ENCODE measurements around the gene LRRTM4.

DNA sequence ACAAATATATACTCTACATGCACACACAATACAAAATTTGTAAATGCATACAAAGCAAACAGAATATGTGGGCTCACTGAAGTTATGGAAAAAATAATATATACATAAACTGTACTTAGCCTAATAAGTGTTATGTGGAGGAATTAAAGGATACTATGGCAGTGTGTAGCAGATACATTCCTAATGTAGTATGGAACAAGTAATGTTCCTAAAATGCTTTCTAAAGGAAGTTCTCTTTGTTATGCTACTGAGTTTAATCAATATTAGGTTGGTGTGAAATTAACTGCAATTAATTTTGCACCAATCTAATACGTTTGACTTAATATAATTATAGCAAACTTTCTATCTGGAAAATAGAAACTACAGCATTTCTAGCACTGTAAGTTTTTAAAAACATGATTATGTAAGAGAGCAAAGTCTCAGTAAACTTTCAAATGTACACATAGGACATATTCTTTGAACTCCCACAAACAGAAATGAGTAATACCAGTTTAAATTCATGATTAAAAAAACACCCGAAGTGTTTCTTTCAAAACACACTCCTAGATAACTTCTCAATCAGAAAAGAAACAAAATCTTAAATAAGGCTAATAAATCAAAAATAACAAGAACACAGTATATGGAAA is 331.3 kb downstream of the LRRTM4 start:
- TF ChIP-seq, protein P1, sequence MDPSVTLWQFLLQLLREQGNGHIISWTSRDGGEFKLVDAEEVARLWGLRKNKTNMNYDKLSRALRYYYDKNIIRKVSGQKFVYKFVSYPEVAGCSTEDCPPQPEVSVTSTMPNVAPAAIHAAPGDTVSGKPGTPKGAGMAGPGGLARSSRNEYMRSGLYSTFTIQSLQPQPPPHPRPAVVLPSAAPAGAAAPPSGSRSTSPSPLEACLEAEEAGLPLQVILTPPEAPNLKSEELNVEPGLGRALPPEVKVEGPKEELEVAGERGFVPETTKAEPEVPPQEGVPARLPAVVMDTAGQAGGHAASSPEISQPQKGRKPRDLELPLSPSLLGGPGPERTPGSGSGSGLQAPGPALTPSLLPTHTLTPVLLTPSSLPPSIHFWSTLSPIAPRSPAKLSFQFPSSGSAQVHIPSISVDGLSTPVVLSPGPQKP (IDR thresholded peaks at IDR 0.05; ENCODE audit: low read depth, low read length): no peak
- TF ChIP-seq, protein P2, sequence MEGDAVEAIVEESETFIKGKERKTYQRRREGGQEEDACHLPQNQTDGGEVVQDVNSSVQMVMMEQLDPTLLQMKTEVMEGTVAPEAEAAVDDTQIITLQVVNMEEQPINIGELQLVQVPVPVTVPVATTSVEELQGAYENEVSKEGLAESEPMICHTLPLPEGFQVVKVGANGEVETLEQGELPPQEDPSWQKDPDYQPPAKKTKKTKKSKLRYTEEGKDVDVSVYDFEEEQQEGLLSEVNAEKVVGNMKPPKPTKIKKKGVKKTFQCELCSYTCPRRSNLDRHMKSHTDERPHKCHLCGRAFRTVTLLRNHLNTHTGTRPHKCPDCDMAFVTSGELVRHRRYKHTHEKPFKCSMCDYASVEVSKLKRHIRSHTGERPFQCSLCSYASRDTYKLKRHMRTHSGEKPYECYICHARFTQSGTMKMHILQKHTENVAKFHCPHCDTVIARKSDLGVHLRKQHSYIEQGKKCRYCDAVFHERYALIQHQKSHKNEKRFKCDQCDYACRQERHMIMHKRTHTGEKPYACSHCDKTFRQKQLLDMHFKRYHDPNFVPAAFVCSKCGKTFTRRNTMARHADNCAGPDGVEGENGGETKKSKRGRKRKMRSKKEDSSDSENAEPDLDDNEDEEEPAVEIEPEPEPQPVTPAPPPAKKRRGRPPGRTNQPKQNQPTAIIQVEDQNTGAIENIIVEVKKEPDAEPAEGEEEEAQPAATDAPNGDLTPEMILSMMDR (IDR thresholded peaks at IDR 0.05): no peak
- TF ChIP-seq PHF8 (IDR thresholded peaks at IDR 0.05; ENCODE audit: borderline replicate concordance, low read depth) (no peak), POLR2A (IDR thresholded peaks at IDR 0.05; ENCODE audit: low read length) (no peak), JUN (IDR thresholded peaks at IDR 0.05) (no peak), RAD21 (conservative IDR thresholded peaks at IDR 0.05 in 1 of 2, IDR thresholded peaks at IDR 0.05 in 1 of 2) (no peak), EP300 (IDR thresholded peaks at IDR 0.05) (no peak), NFE2L2 (conservative IDR thresholded peaks at IDR 0.05; ENCODE audit: low read length) (no peak)
- TF ChIP-seq, protein P3, sequence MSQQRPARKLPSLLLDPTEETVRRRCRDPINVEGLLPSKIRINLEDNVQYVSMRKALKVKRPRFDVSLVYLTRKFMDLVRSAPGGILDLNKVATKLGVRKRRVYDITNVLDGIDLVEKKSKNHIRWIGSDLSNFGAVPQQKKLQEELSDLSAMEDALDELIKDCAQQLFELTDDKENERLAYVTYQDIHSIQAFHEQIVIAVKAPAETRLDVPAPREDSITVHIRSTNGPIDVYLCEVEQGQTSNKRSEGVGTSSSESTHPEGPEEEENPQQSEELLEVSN (IDR thresholded peaks at IDR 0.05; ENCODE audit: borderline replicate concordance, low read depth): no peak
- TF ChIP-seq, protein P4, sequence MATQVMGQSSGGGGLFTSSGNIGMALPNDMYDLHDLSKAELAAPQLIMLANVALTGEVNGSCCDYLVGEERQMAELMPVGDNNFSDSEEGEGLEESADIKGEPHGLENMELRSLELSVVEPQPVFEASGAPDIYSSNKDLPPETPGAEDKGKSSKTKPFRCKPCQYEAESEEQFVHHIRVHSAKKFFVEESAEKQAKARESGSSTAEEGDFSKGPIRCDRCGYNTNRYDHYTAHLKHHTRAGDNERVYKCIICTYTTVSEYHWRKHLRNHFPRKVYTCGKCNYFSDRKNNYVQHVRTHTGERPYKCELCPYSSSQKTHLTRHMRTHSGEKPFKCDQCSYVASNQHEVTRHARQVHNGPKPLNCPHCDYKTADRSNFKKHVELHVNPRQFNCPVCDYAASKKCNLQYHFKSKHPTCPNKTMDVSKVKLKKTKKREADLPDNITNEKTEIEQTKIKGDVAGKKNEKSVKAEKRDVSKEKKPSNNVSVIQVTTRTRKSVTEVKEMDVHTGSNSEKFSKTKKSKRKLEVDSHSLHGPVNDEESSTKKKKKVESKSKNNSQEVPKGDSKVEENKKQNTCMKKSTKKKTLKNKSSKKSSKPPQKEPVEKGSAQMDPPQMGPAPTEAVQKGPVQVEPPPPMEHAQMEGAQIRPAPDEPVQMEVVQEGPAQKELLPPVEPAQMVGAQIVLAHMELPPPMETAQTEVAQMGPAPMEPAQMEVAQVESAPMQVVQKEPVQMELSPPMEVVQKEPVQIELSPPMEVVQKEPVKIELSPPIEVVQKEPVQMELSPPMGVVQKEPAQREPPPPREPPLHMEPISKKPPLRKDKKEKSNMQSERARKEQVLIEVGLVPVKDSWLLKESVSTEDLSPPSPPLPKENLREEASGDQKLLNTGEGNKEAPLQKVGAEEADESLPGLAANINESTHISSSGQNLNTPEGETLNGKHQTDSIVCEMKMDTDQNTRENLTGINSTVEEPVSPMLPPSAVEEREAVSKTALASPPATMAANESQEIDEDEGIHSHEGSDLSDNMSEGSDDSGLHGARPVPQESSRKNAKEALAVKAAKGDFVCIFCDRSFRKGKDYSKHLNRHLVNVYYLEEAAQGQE (IDR thresholded peaks at IDR 0.05): no peak
- TF ChIP-seq, protein P5, sequence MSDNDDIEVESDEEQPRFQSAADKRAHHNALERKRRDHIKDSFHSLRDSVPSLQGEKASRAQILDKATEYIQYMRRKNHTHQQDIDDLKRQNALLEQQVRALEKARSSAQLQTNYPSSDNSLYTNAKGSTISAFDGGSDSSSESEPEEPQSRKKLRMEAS (IDR thresholded peaks at IDR 0.05): no peak
